H1 (cell line): ENCODE data around the gene STX16. TPM values are rescaled to one million over a fixed set of nuclear protein-coding genes. Genes with fewer than 3 reads are reported as not detected.

Source experiments
- CTCF ChIA-PET: fragments of 300-600 bp; sonication (Branson Sonifier 250); formaldehyde crosslinking; loops from one replicate; lab custom pipeline; 2021; ENCODE audit not compliant: partially characterized antibody; lab: Charles Lee
- POLR2A ChIA-PET: fragments of 300-600 bp; sonication (Branson Sonifier 250); formaldehyde crosslinking; loops from one replicate; lab custom pipeline; 2021; ENCODE audit warnings: inconsistent platforms; ENCODE audit not compliant: partially characterized antibody; lab: Charles Lee
- DNase-seq, 2 experiments: peaks; one replicate each; pipeline versions ENCODE4 v3.0.0 to v3.0.0-alpha.2; 2010 to 2022; ENCODE audit warnings: low spot score in 2 of 2, low read depth in 1 of 2, mixed read lengths in 1 of 2
- FAIRE-seq: peaks from 2 replicates; lab custom pipeline; 2011; peaks lifted over from hg19 to GRCh38; lab: Jason Lieb, UNC
- H2AFZ ChIP-seq: 2 replicates; pipeline ENCODE4 v1.8.1; 2012; ENCODE audit warnings: low read length, inconsistent platforms
- H2AK5ac ChIP-seq: 2 replicates; pipeline ENCODE4 v1.6.1; 2013; ENCODE audit warnings: low read depth, low read length
- H2BK120ac ChIP-seq: replicated peaks from 2 replicates; pipeline ENCODE3; 2013; ENCODE audit warnings: low read depth, low read length, inconsistent platforms
- H2BK12ac ChIP-seq: 2 replicates; pipeline ENCODE4 v1.6.1; 2013; ENCODE audit warnings: low read depth, low read length
- H2BK15ac ChIP-seq: 2 replicates; pipeline ENCODE4 v1.6.1; 2013; ENCODE audit warnings: low read length
- H2BK20ac ChIP-seq: 2 replicates; pipeline ENCODE4 v1.6.1; 2013; ENCODE audit warnings: low read length
- H2BK5ac ChIP-seq: 2 replicates; pipeline ENCODE4 v1.6.1; 2013; ENCODE audit warnings: low read depth, low read length
- H3K14ac ChIP-seq: 2 replicates; pipeline ENCODE4 v1.6.1; 2013; ENCODE audit warnings: inconsistent platforms; ENCODE audit not compliant: insufficient read length
- H3K18ac ChIP-seq: 2 replicates; pipeline ENCODE4 v1.6.1; 2013; ENCODE audit warnings: low read length; ENCODE audit errors: extremely low read depth
- H3K23ac ChIP-seq: 2 replicates; pipeline ENCODE4 v1.6.1; 2013; ENCODE audit warnings: inconsistent platforms; ENCODE audit not compliant: insufficient read length
- H3K23me2 ChIP-seq: 2 replicates; pipeline ENCODE4 v1.6.1; 2013; ENCODE audit warnings: low read depth, low read length
- H3K27ac ChIP-seq: 2 replicates; pipeline ENCODE4 v1.6.1; 2011; ENCODE audit warnings: low read depth, low read length, inconsistent platforms
- H3K27me3 ChIP-seq, 4 experiments: replicated peaks in 1 of 4; 1 replicate in 1 of 4; 2 replicates in 3 of 4; pipeline versions ENCODE4 v1.6.1 to v1.8.1; 2011 to 2013; ENCODE audit warnings: low read length in 3 of 4, mild to moderate bottlenecking in 3 of 4, inconsistent platforms in 2 of 4, mixed read lengths in 2 of 4, moderate library complexity in 1 of 4; ENCODE audit not compliant: control insufficient read depth in 3 of 4, insufficient read depth in 3 of 4; ENCODE audit errors: extremely low read depth in 1 of 4
- H3K36me3 ChIP-seq, 4 experiments: 2 replicates each; pipeline versions ENCODE4 v1.6.1 to v1.8.1; 2011 to 2013; ENCODE audit warnings: mild to moderate bottlenecking in 4 of 4, low read length in 3 of 4, moderate library complexity in 2 of 4, control low read depth in 1 of 4, inconsistent platforms in 1 of 4; ENCODE audit not compliant: insufficient read depth in 4 of 4, control insufficient read depth in 2 of 4
- H3K4ac ChIP-seq: replicated peaks from 2 replicates; pipeline ENCODE3; 2013; ENCODE audit warnings: low read length, low read depth, mixed read lengths, inconsistent platforms; ENCODE audit not compliant: insufficient read length
- H3K4me1 ChIP-seq, 4 experiments: replicated peaks in 1 of 4; 1 replicate in 1 of 4; 2 replicates in 3 of 4; pipeline versions ENCODE4 v1.6.1 to v1.8.1; 2011 to 2013; ENCODE audit warnings: low read length in 3 of 4, inconsistent platforms in 2 of 4, mixed read lengths in 1 of 4; ENCODE audit not compliant: insufficient read depth in 4 of 4, control insufficient read depth in 3 of 4
- H3K4me2 ChIP-seq, 2 experiments: 2 replicates each; pipeline versions ENCODE4 v1.6.1 to v1.8.1; 2011 to 2013; ENCODE audit warnings: low read depth in 2 of 2, low read length in 2 of 2, control low read depth in 1 of 2, inconsistent platforms in 1 of 2, mild to moderate bottlenecking in 1 of 2; ENCODE audit not compliant: insufficient read depth in 1 of 2
- H3K4me3 ChIP-seq, 4 experiments: fragments of 200-600, 300-600 bp in 1 of 4; sonication (generic), shearing (Covaris generic), sonication (Bioruptor Twin) in 1 of 4; 2 replicates each; pipeline versions ENCODE4 v1.5.1 to v1.8.1; 2011 to 2016; ENCODE audit warnings: low read length in 4 of 4, low read depth in 3 of 4, control low read depth in 2 of 4, inconsistent platforms in 2 of 4, mild to moderate bottlenecking in 2 of 4, mixed read lengths in 1 of 4, moderate library complexity in 1 of 4; ENCODE audit not compliant: insufficient read depth in 2 of 4; ENCODE audit errors: extremely low read depth in 1 of 4
- H3K56ac ChIP-seq: replicated peaks from 2 replicates; pipeline ENCODE3; 2013; ENCODE audit warnings: low read depth, mild to moderate bottlenecking, mixed read lengths, low read length, inconsistent platforms; ENCODE audit not compliant: insufficient read length
- H3K79me1 ChIP-seq: 2 replicates; pipeline ENCODE4 v1.6.1; 2013; ENCODE audit warnings: low read depth, low read length, control low read depth
- H3K79me2 ChIP-seq, 2 experiments: 2 replicates each; pipeline versions ENCODE4 v1.6.1 to v1.8.1; 2012 to 2013; ENCODE audit warnings: low read length in 2 of 2, mild to moderate bottlenecking in 2 of 2, inconsistent platforms in 1 of 2; ENCODE audit not compliant: insufficient read depth in 2 of 2, control insufficient read depth in 1 of 2
- H3K9ac ChIP-seq, 4 experiments: replicated peaks in 1 of 4; 1 replicate in 1 of 4; 2 replicates in 3 of 4; pipeline versions ENCODE4 v1.6.1 to v1.8.1; 2011 to 2013; ENCODE audit warnings: low read depth in 3 of 4, low read length in 3 of 4, control low read depth in 2 of 4, mild to moderate bottlenecking in 2 of 4, moderate library complexity in 2 of 4, inconsistent platforms in 1 of 4; ENCODE audit errors: extremely low read depth in 1 of 4
- H3K9me3 ChIP-seq, 2 experiments: 2 replicates each; pipeline versions ENCODE4 v1.6.1 to v1.8.1; 2012 to 2013; ENCODE audit warnings: mild to moderate bottlenecking in 2 of 2, moderate library complexity in 2 of 2, control low read depth in 1 of 2, inconsistent platforms in 1 of 2, low read depth in 1 of 2, low read length in 1 of 2, mixed read lengths in 1 of 2; ENCODE audit not compliant: insufficient read depth in 2 of 2
- H4K20me1 ChIP-seq, 2 experiments: replicated peaks in 1 of 2; 2 replicates each; pipeline versions ENCODE3 to v1.8.1; 2011 to 2013; ENCODE audit warnings: inconsistent platforms in 2 of 2, low read length in 2 of 2, mild to moderate bottlenecking in 1 of 2; ENCODE audit not compliant: insufficient read depth in 2 of 2, control insufficient read depth in 1 of 2
- H4K5ac ChIP-seq: 2 replicates; pipeline ENCODE4 v1.6.1; 2013; ENCODE audit warnings: low read length, low read depth, mixed read lengths, inconsistent platforms; ENCODE audit not compliant: insufficient read length
- H4K8ac ChIP-seq: 2 replicates; pipeline ENCODE4 v1.8.0; 2013; ENCODE audit warnings: mild to moderate bottlenecking, moderate library complexity, low read length, inconsistent platforms; ENCODE audit not compliant: insufficient read depth; ENCODE audit errors: extremely low read depth
- H4K91ac ChIP-seq: replicated peaks from 2 replicates; pipeline ENCODE3; 2013; ENCODE audit warnings: low read length, mixed read lengths, inconsistent platforms; ENCODE audit not compliant: insufficient read length
- CBX8 ChIP-seq: fragments of 300-800, 300-1000 bp; sonication (generic); IDR thresholded peaks from 2 replicates; pipeline ENCODE4 v1.7.1; 2016; ENCODE audit warnings: low read depth, low read length, borderline replicate concordance
- RFX5 ChIP-seq: IDR thresholded peaks from 2 replicates; pipeline ENCODE4 v1.6.1; 2011; ENCODE audit warnings: low read depth, low read length, improper control_type of control experiment, borderline replicate concordance
- WGBS, 2 experiments: shearing (Covaris generic) in 1 of 2; methylation state at CpG; one replicate each; pipeline versions ENCODE4 v1.1.6 to v1.1.7; 2013 to 2015; ENCODE audit warnings: low lambda C conversion rate in 2 of 2, mixed read lengths in 2 of 2, inconsistent platforms in 1 of 2, low coverage in 1 of 2, missing lambda C conversion rate in 1 of 2; ENCODE audit not compliant: insufficient replicate concordance in 2 of 2, insufficient coverage in 1 of 2, insufficient read length in 1 of 2; ENCODE audit errors: extremely low coverage in 1 of 2, missing lambda C conversion rate in 1 of 2; 5-methylcytosine and 5-hydroxymethylcytosine counted together
- polyA plus RNA-seq, 7 experiments: library from polyadenylated mRNA; depleted of rRNA in 3 of 7; stranded (reverse) in 5 of 7; unstranded in 2 of 7; fragments of >200 nt in 5 of 7; fragments of 200-250 nt in 2 of 7; gene quantifications; 1 replicate in 5 of 7; 2 replicates in 1 of 7; 4 replicates in 1 of 7; pipeline versions ENCODE4 v1.2.1 to v1.2.3, GENCODE V29; 2011 to 2013; ENCODE audit warnings: missing spikeins in 2 of 7, mixed read lengths in 2 of 7
- total RNA-seq: library from RNA; stranded (reverse); fragmentation: NEBNext Ultra II Directional; extraction: Animal tissue kit (Norgen Biotek cat#: 25700); gene quantifications from 2 replicates; pipeline ENCODE4 v1.2.1, GENCODE V29; 2021

STX16 gene
- total and polyA plus RNA-seq, 2 of the 8 experiments (the other 6 are each of a cell fraction or from before 2014, with no cell fraction given): 45.2 to 61.6 TPM

DNA sequence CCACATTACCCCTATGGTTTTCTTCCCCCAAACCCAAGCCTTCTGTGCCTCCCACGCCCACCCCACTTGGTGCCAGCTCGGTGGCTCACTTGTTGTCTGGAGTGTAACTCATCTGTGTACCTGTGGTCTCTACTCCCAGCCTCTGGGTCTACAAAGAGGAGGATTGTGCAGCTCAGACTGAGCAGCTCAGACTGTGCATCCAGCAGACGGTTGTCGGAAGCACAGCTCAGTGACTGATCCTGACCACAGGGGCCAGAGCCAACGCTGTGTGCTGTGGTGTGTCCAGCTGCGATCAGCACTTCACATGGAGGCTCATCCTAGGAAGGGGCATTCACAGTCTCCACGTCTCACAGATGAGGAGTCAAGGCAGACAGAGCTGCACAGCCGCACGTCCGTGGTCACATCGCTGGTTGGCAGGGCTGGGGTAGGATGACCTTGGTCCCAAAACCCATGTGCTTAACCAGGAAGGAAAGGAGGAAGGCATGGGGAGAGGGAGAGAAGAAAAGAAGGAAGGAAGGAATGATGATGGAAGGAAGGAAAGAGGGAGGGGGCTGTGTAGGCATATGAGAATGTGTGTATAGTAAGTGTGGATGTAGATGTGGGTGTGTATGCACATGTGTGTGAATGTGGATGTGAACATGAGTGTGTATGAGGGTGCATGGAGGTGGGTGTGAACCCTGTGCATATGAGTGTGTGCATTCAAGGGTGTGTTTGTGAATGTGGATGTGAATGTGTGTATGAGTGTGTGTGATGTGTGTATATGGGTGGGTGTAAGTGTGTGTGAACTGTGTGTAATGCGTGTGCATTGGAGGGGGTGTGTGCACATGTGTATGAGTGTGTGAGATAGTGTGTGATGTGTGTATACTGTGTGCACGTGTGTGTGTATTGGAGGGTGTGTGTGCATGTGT, 28.2 kb upstream of the STX16 start:
- POLR2A ChIA-PET: interaction anchor here (0.6 to 4.5 kb wide), 5 partner anchors 11 to 110 kb away, joined by 3 to 26 read pairs (median 4); partner anchors contain the start of gene STX16
- peaks cover 0 to 9% (median 5%) of the 10 kb centered on the region in 4 experiments; a peak in 5 of 7 replicates for H3K4me1 ChIP-seq

More for the DNA sequence above, 28.2 kb upstream of the STX16 start:
- 86% methylated on average over 11 of the region's 13 CpGs; no CpG with 5 or more reads in 1 of the 2 experiments for WGBS, 2 experiments
- Histone ChIP-seq H3K4me3 (no peak overlapping the region), H2BK5ac (peak overlapping the region; percentile 69; the same call in 1 of the 2 replicates), H3K18ac (peak overlapping the region; percentile 19; the same call in 1 of the 2 replicates), H4K20me1 (no peaks in the 10 kb centered on the region), H3K4me2 (no peak overlapping the region), H4K91ac (peak overlapping the region; percentile 26), H2BK15ac (peak overlapping the region; percentile 75; the same call in 1 of the 2 replicates), H3K4ac (no peak overlapping the region), H3K14ac (no peak overlapping the region), H2BK120ac (no peak overlapping the region), H3K9me3 (peaks cover 15 to 18% of the 10 kb centered on the region in 2 experiments), H3K36me3 (no peaks in the 10 kb centered on the region), H3K23ac (no peak overlapping the region), H3K27ac (no peak overlapping the region), H2AK5ac (peak overlapping the region; percentile 100), H3K79me2 (no peaks in the 10 kb centered on the region), H4K5ac (no peak overlapping the region), H3K23me2 (peaks cover 6% of the 10 kb centered on the region), H3K56ac (no peak overlapping the region), H4K8ac (no peak overlapping the region), H2BK12ac (peak overlapping the region; percentile 85; the same call in 1 of the 2 replicates), H3K9ac (peak overlapping the region in 1 of 4 experiments; percentile 33; a peak in 1 of 7 replicates), H2BK20ac (0 out of 2 replicates have a peak overlapping the region, but pooled peaks have one; percentile 40), H2AFZ (no peak overlapping the region), H3K27me3 (peaks cover 0 to 10% (median 5%) of the 10 kb centered on the region in 4 experiments; a peak in 4 of 7 replicates), H3K79me1 (no peaks in the 10 kb centered on the region)
- CTCF ChIA-PET: interaction anchor here (0.9 to 3.1 kb wide), 16 partner anchors 7 to 390 kb away, joined by 3 to 16 read pairs (median 4); no protein-coding TSS in a partner anchor
- DNase-seq: no peak
- FAIRE-seq: no peak
- TF ChIP-seq RFX5 (no peak), CBX8 (0 out of 2 replicates have a peak, but pooled peaks have one; percentile 63)
